KMS-11 (cell line): ENCODE measurements around the gene IL20RB.
"Not testable (repeated sequence)": the region's sequence is repeated elsewhere in the genome, so short reads cannot be mapped to it uniquely, and the experiment has no call there.

Experiments
- H2AFZ ChIP-seq: fragments of 200-600 bp; sonication (generic); 2 replicates; pipeline ENCODE4 v1.6.1; 2016; ENCODE audit warnings: antibody characterized with exemption, mixed run types, low read depth
- H3K27ac ChIP-seq: fragments of 200-600 bp; sonication (generic); 2 replicates; pipeline ENCODE4 v1.6.1; 2016; ENCODE audit warnings: mild to moderate bottlenecking, mixed run types
- H3K27me3 ChIP-seq: fragments of 200-600 bp; sonication (generic); 2 replicates; pipeline ENCODE4 v1.6.1; 2017; ENCODE audit warnings: mild to moderate bottlenecking, low read depth, mixed run types, moderate library complexity; ENCODE audit not compliant: insufficient read depth
- H3K36me3 ChIP-seq: fragments of 200-600 bp; sonication (generic); 2 replicates; pipeline ENCODE4 v1.6.1; 2017; ENCODE audit warnings: mild to moderate bottlenecking, mixed run types; ENCODE audit not compliant: insufficient read depth
- H3K4me1 ChIP-seq: fragments of 200-600 bp; sonication (generic); 2 replicates; pipeline ENCODE4 v1.6.1; 2016; ENCODE audit warnings: mild to moderate bottlenecking, low read depth, mixed run types; ENCODE audit not compliant: poor library complexity, severe bottlenecking
- H3K4me2 ChIP-seq: fragments of 200-600 bp; sonication (generic); 2 replicates; pipeline ENCODE4 v1.7.0; 2016; ENCODE audit warnings: mild to moderate bottlenecking, mixed run types
- H3K4me3 ChIP-seq: fragments of 200-600 bp; sonication (generic); IDR thresholded peaks from 2 replicates; pipeline ENCODE4 v1.6.1; 2017; ENCODE audit warnings: low read depth, low read length, mixed read lengths; ENCODE audit not compliant: insufficient read depth
- H3K79me2 ChIP-seq: fragments of 200-600 bp; sonication (generic); 2 replicates; pipeline ENCODE4 v1.6.1; 2016; ENCODE audit warnings: low read depth, mixed run types; ENCODE audit not compliant: insufficient read depth
- H3K9ac ChIP-seq: fragments of 200-600 bp; sonication (generic); 2 replicates; pipeline ENCODE4 v1.6.1; 2016; ENCODE audit warnings: mild to moderate bottlenecking, mixed run types
- H4K20me1 ChIP-seq: fragments of 200-600 bp; sonication (generic); 2 replicates; pipeline ENCODE4 v1.6.1; 2016; ENCODE audit warnings: mild to moderate bottlenecking, mixed run types; ENCODE audit not compliant: insufficient read depth
- CTCF ChIP-seq: fragments of 200-600 bp; sonication (generic); conservative IDR thresholded peaks from 2 replicates; pipeline ENCODE4 v1.6.1; 2017; ENCODE audit warnings: low read depth, mild to moderate bottlenecking, antibody characterized with exemption, low read length, moderate library complexity, mixed read lengths

The IL20RB gene

GRCh38 chr3:136959599-136959998, 1.8 kb downstream of the IL20RB start:
- H3K36me3 ChIP-seq, result no peaks in the 10 kb centered on the region
- no peak for TF ChIP-seq CTCF
- no peak overlapping the region for H3K27ac ChIP-seq
- H3K4me3 ChIP-seq, result no peak overlapping the region
- no peaks in the 10 kb centered on the region for H4K20me1 ChIP-seq
- H3K9ac ChIP-seq, result no peak overlapping the region
- no peak overlapping the region for H3K4me2 ChIP-seq
- no peaks in the 10 kb centered on the region for H3K27me3 ChIP-seq
- no peaks in the 10 kb centered on the region for H3K79me2 ChIP-seq
- H3K4me1 ChIP-seq, result no peaks in the 10 kb centered on the region
- H2AFZ ChIP-seq, result no peak overlapping the region

- Histone ChIP-seq H3K36me3 (no peaks in the 10 kb centered on the region), H3K27me3 (no peaks in the 10 kb centered on the region), H3K27ac (no peak overlapping the region), H3K79me2 (no peaks in the 10 kb centered on the region), H3K4me3 (no peak overlapping the region), H4K20me1 (no peaks in the 10 kb centered on the region), H2AFZ (no peak overlapping the region), H3K9ac (no peak overlapping the region), H3K4me2 (no peak overlapping the region), H3K4me1 (no peaks in the 10 kb centered on the region)
- no peak for TF ChIP-seq CTCF
These were observed 3.4 kb downstream of the IL20RB start for GRCh38 chr3:136960838-136961836.

GRCh38 chr3:136962927-136963326, 5.1 kb downstream of the IL20RB start:
- Histone ChIP-seq H3K36me3 (no peaks in the 10 kb centered on the region), H3K79me2 (no peaks in the 10 kb centered on the region), H3K27me3 (no peaks in the 10 kb centered on the region), H4K20me1 (no peaks in the 10 kb centered on the region), H3K4me2 (no peak overlapping the region), H3K27ac (no peak overlapping the region), H3K4me3 (no peak overlapping the region), H3K9ac (no peak overlapping the region), H2AFZ (no peak overlapping the region), H3K4me1 (no peaks in the 10 kb centered on the region)
- no peak for TF ChIP-seq CTCF

- not testable (repeated sequence) for H3K27me3 ChIP-seq, H3K9ac ChIP-seq, H4K20me1 ChIP-seq, H3K4me2 ChIP-seq, H3K27ac ChIP-seq, H2AFZ ChIP-seq, H3K79me2 ChIP-seq, H3K36me3 ChIP-seq, H3K4me1 ChIP-seq, H3K4me3 ChIP-seq
These were observed 11.8 kb downstream of the IL20RB start for GRCh38 chr3:136969539-136969938.

- Histone ChIP-seq H3K79me2 (no peaks in the 10 kb centered on the region), H2AFZ (no peak overlapping the region), H3K4me2 (no peak overlapping the region), H3K4me3 (no peak overlapping the region), H3K27me3 (no peaks in the 10 kb centered on the region), H3K4me1 (no peaks in the 10 kb centered on the region), H4K20me1 (no peaks in the 10 kb centered on the region), H3K27ac (no peak overlapping the region), H3K9ac (no peak overlapping the region), H3K36me3 (no peaks in the 10 kb centered on the region)
- TF ChIP-seq CTCF, result no peak
These were observed 15.6 kb downstream of the IL20RB start for GRCh38 chr3:136973352-136973751.
